HG02642 (cell line): ENCODE measurements around the gene ZNF91.
"Not testable (repeated sequence)": the region's sequence is repeated elsewhere in the genome, so short reads cannot be mapped to it uniquely, and the experiment has no call there.

Experiments used
- ATAC-seq: cut with Tn5 transposase; IDR thresholded peaks from one replicate; pipeline ENCODE4 v1.9.1; 2021; ENCODE audit warnings: mild to moderate bottlenecking; ENCODE audit not compliant: unreplicated experiment, poor library complexity

ZNF91 gene

GRCh38 chr19:23399443-23399842 is 4.2 kb upstream of the ZNF91 start:
- ATAC-seq, result no peak

DNA sequence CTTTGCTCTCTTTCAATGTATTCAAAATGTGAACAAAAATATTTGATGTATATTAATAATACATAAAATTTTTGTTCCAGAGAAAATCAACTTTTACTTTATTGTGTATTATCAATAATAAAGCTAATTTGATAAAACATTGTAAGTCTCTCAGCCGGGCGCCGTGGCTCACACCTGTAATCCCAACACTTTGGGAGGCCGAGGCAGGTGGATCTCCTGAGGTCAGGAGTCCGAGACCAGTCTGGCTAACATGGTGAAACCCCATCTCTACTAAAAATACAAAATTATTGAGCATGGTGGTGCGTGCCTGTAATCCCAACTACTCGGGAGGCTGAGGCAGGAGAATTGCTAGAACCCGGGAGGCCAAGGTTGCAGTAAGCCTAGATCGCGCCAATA is 449 bp upstream of the ZNF91 start:
- not testable (repeated sequence) for ATAC-seq

GRCh38 chr19:23394511-23394910 is 760 bp downstream of the ZNF91 start:
- no peak for ATAC-seq

GRCh38 chr19:23393121-23393520 is 2.1 kb downstream of the ZNF91 start:
- no peak for ATAC-seq

- no peak for ATAC-seq
Measured at GRCh38 chr19:23391236-23391635, 4.0 kb downstream of the ZNF91 start.

DNA sequence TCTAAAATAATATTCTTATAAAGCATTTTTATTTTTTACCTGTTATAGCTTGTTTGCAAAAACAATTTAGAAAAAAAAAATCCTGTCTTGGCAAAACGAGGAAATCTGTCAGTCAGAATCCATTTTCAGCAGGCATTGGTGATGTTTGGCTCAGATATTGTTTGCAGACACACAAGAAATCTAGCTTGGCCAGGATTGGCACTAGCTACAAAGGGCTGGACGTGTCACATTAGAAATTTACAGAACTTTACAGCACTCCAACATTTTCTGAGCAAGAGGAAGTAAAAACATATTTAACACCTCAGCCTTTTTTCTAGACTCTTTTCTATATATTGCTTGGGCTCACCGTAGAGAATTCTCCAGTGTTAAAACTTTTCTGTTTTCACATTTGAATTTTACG is 9.9 kb downstream of the ZNF91 start:
- ATAC-seq, result no peak

DNA sequence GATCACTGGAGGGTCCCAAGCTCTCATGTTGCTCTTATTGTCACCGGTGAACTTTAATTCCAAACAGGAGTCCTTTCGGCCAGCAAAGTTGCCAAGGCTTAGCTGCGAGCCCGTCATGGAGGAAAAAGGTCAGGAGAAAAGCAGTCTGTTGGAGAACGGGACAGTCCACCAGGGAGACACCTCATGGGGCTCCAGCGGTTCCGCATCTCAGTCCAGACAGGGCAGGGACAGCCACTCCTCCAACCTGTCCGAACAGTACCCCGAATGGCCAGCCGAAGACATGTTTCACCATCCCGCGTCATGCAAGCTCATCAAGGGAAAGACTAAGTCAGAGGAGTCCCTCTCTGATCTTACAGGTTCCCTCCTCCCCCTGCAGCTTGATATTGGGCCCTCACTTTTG is 10.4 kb downstream of the ZNF91 start:
- no peak for ATAC-seq

DNA sequence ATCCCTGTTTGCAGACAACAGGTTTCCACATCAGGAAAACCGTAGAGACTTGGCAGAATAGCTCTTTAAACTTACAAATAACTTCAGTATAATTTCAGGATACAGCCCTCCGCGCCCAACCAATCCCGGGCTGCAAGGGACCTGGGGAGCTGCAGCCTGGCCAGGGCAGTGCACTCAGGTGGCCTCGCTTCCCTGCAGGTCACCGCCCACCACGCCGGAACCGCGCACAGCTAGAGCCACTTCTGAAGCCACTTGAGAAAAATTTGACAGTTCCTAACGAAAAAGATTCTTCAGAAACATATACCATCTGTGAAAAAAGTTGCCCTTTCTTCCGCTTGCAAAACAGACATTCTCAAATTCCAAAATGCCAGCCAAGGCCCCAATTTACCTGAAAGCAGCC is 11.1 kb downstream of the ZNF91 start:
- ATAC-seq, result no peak

GRCh38 chr19:23382955-23383354 is 12.3 kb downstream of the ZNF91 start:
- ATAC-seq, result no peak

DNA sequence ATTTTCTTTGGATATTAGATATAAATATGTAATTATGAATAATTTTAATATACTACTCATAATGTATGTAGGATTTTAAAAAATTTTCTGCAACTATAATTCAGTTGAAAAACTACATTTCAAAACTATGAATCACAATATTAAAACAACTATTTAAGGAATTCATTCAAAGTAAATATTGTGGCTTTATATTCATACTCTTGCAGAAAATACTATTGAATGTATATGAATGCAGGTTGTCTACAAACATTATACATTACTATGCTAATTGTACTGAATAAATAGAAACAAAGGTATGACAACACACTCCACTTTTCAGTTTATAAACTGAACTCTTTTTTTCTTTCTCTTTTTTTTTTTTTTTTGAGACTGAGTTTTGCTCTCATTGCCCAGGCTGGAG is 14.2 kb downstream of the ZNF91 start:
- ATAC-seq, result no peak

- ATAC-seq, result not testable (repeated sequence)
Measured at GRCh38 chr19:23379671-23380070, 15.6 kb downstream of the ZNF91 start.

DNA sequence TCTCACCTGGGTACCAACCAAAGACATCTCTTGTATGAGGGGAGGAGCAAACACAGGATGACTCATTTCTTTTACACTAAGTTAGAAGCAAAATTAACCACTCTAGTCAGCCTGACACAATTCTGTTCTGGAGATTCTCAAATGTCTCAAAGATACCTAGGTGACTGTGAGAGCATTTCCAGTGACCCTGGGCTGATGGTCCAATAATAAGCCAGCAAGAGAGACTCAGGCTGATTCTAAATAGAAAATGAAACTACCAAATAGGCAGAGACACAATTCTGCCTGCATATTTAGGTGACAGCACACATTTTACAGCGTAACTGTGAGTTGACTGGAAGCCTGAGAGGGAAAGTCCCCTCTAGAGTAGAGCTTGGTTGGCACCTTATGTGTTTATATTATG is 16.3 kb downstream of the ZNF91 start:
- ATAC-seq, result no peak

GRCh38 chr19:23377276-23377675 is 18.0 kb downstream of the ZNF91 start:
- no peak for ATAC-seq

- ATAC-seq, result no peak
Measured at GRCh38 chr19:23366437-23366836, 28.8 kb downstream of the ZNF91 start.

DNA sequence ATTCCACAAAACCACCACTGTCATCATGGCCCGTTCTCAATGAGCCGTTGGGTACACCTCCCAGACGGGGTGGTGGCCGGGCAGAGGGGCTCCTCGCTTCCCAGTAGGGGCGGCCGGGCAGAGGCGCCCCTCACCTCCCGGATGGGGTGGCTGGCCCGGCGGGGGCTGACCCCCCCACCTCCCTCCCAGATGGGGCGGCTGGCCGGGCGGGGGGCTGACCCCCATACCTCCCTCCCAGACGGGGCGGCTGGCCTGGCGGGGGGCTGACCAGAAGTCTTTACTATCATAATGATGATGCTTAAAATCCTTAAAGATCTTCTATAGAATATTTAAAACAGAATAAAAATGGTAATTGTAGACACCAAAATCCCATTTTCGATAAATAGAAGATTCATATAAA is 29.2 kb downstream of the ZNF91 start:
- not testable (repeated sequence) for ATAC-seq

DNA sequence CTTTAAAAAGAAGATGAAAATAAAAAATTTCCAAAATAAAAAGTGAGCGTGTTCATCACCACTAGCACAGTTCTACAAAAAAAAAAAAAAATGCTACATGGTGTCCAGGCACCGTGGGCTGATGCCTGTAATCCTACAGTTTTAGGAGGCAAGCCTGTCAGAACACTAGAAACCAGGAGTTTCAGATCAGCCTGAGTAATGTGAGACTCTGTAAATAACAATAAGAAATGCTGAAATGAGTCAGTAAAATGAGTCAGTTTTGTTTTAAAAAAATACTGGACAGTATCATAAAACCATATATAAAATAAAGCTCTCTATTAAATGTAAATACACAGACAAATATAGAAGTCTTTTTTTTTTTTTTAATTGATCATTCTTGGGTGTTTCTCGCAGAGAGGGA is 30.0 kb downstream of the ZNF91 start:
- ATAC-seq, result no peak

GRCh38 chr19:23361843-23362242 is 33.4 kb downstream of the ZNF91 start:
- not testable (repeated sequence) for ATAC-seq

DNA sequence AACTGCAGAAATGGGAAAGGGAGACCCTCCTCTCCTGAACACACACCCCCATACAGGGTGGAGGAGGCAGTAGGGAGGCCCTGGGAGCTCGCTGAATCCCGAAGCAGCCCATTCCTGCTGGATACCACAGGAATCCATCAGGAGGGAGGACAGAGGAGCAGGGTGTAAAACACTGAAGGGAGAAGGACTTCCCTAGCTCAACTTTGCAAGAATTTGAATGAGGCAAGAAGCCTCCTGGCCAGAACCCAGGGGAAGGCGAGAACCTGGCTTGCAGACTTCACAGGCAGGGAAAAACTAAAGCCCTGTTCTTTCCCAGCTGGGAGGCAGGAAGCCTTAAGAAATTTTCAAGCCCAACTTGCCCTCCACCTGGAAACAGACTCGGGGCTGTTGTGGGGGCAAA is 43.5 kb downstream of the ZNF91 start:
- no peak for ATAC-seq

DNA sequence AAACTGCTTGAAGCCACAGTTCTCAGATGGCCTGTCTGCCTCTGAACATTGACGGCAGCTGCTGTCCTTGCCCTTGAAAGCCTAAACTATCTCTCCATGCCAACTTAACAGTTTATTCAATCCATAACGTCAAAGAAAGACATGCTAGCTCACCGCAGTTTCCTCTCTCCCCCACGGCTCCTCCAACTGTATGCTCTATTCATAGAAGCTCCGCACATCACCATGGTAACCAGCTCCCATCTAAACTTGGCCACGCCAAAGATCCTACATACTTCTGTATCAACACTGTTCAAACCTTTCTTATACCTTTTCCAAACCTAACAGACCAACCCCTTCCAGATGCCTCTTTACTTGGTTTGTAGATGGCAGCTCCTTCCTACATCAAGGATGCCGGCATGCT is 48.6 kb downstream of the ZNF91 start:
- no peak for ATAC-seq

DNA sequence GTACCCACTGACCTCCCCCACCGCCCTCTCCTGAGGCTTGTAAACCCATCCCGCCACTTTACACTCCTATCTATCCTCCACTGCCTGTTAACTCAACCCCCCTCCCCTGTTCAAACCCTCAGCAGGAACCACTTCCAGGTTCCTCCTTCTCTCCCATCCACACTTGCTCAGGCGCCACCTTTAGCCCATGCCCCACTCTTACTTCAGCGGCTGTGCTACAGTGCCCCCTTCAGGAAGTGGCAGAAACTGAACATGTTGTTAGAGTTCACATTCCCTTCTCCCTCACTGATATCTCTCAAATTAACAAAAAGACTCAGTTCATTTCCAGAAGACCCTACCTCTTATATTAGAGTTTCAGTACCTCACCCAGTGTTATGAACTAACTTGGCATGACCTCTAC is 49.4 kb downstream of the ZNF91 start:
- no peak for ATAC-seq

- ATAC-seq, result no peak
Measured at GRCh38 chr19:23343434-23344010, 51.7 kb downstream of the ZNF91 start.

DNA sequence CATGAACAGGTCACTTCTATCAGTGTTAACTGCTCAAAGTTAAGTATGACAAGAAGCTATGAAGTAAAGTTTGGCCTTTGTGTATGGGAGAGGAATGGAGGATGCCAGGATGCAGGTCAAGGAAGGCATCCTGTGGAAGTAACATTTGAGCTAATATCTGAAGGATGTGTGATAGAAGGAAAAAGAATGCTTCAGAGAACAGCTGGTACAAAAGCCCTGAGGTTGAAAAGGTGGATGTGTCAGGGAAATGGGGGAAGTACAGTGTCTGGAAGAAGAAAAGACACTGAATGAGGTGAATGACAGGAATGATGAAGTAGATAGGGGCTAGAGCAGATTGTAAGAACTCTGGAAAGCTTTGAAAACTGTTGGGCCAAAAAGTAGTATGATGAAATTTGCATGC is 67.1 kb downstream of the ZNF91 start:
- ATAC-seq, result no peak

- no peak for ATAC-seq
Measured at GRCh38 chr19:23321953-23322549, 73.2 kb downstream of the ZNF91 start.
